ENCODE results near the gene SUGCT.
"Not testable (repeated sequence)": the region's sequence is repeated elsewhere in the genome, so short reads cannot be mapped to it uniquely, and the experiment has no call there.

GRCh38 chr7:40148247-40148580 is 13.4 kb downstream of the SUGCT start:
- not testable (repeated sequence) for TF ChIP-seq CTCF (IDR thresholded peaks at IDR 0.05; ENCODE audit: low read depth, low read length); POLR2A (IDR thresholded peaks at IDR 0.05; ENCODE audit: extremely low read depth, insufficient read length); MAX (IDR thresholded peaks at IDR 0.05; ENCODE audit: low read depth, low read length); MYC (IDR thresholded peaks at IDR 0.05; ENCODE audit: low read depth, low read length)
